Kidney (tissue), 14 donors: ENCODE data around the gene MLPH. TPM values are rescaled to one million over a fixed set of nuclear protein-coding genes. Genes with fewer than 3 reads are reported as not detected.

Experiments
- DNase-seq, 5 donors: peaks; one replicate each; pipeline ENCODE4 v3.0.0-alpha.2; 2013 to 2020
- FAIRE-seq: peaks from 2 replicates; lab custom pipeline; 2012; peaks lifted over from hg19 to GRCh38; lab: Jason Lieb, UNC
- H3K27ac ChIP-seq, 2 donors: one replicate each; pipeline ENCODE4 v1.7.0; 2013; ENCODE audit warnings: low read depth in 2 of 2, low read length in 2 of 2, inconsistent platforms in 1 of 2
- H3K27me3 ChIP-seq: one replicate; pipeline ENCODE4 v1.7.1; 2013; ENCODE audit warnings: low read length, inconsistent platforms; ENCODE audit not compliant: control insufficient read depth, insufficient read depth
- H3K36me3 ChIP-seq, 3 donors: one replicate each; pipeline versions ENCODE4 v1.7.0 to v1.7.1; 2013; ENCODE audit warnings: low read length in 3 of 3, control low read depth in 1 of 3, inconsistent platforms in 1 of 3; ENCODE audit not compliant: insufficient read depth in 3 of 3, control insufficient read depth in 2 of 3
- H3K4me1 ChIP-seq, 3 donors: one replicate each; pipeline versions ENCODE4 v1.7.0 to v1.7.1; 2013; ENCODE audit warnings: low read length in 3 of 3, inconsistent platforms in 1 of 3, low read depth in 1 of 3; ENCODE audit not compliant: control insufficient read depth in 2 of 3, insufficient read depth in 2 of 3
- H3K4me3 ChIP-seq, 3 donors: one replicate each; pipeline versions ENCODE4 v1.7.0 to v1.8.1; 2013; ENCODE audit warnings: low read length in 3 of 3, control low read depth in 1 of 3, inconsistent platforms in 1 of 3
- H3K9ac ChIP-seq, 3 donors: one replicate each; pipeline versions ENCODE4 v1.7.0 to v1.7.1; 2013; ENCODE audit warnings: low read length in 3 of 3, control low read depth in 1 of 3, inconsistent platforms in 1 of 3
- H3K9me3 ChIP-seq, 3 donors: one replicate each; pipeline versions ENCODE4 v1.7.0 to v1.7.1; 2013; ENCODE audit warnings: low read length in 3 of 3, control low read depth in 1 of 3, inconsistent platforms in 1 of 3; ENCODE audit not compliant: control insufficient read depth in 2 of 3, insufficient read depth in 1 of 3
- intact Hi-C: fragments of 100-400 bp; cut with DNase I; formaldehyde crosslinking; loops from one replicate; pipeline ENCODE4 v1.11.1; 2022
- polyA plus RNA-seq: library from polyadenylated mRNA; stranded (reverse); fragments of 350-450 nt; fragmentation: Illumina TruSeq; extraction: RNeasy Lipid Tissue Mini Kit (QIAGEN cat#74804); gene quantifications from one replicate; pipeline ENCODE4 v1.2.3, GENCODE V29; 2014; ENCODE audit warnings: low read depth, low replicate concordance; ENCODE audit not compliant: insufficient read depth
- total RNA-seq: library from RNA; stranded (reverse); fragmentation: NEBNext Ultra II Directional; extraction: Animal tissue kit (Norgen Biotek cat#: 25700); gene quantifications from one replicate; pipeline ENCODE4 v1.2.1, GENCODE V29; 2021
- TF ChIP-seq, protein P1 (sequence below): IDR thresholded peaks from 3 replicates; pipeline ENCODE4 v1.5.1; 2012; ENCODE audit warnings: mild to moderate bottlenecking, moderate library complexity, borderline replicate concordance; ENCODE audit not compliant: insufficient read depth; ENCODE audit errors: extremely low read depth
- donor health status: control.
- donor health status: control.
- donor health status: control.
- donor health status: control.
- donor health status: control.
- donor health status: DM: yes; HTN: yes; CAD: no.
- donor health status: Normal renal cell carcinoma (clear cell type).

Gene MLPH
- total and polyA plus RNA-seq, 2 donors from 2014 or later = 4.6 to 9.6 TPM

- H3K27me3 ChIP-seq = no peaks in the 10 kb centered on the region
- TF ChIP-seq, protein P1, sequence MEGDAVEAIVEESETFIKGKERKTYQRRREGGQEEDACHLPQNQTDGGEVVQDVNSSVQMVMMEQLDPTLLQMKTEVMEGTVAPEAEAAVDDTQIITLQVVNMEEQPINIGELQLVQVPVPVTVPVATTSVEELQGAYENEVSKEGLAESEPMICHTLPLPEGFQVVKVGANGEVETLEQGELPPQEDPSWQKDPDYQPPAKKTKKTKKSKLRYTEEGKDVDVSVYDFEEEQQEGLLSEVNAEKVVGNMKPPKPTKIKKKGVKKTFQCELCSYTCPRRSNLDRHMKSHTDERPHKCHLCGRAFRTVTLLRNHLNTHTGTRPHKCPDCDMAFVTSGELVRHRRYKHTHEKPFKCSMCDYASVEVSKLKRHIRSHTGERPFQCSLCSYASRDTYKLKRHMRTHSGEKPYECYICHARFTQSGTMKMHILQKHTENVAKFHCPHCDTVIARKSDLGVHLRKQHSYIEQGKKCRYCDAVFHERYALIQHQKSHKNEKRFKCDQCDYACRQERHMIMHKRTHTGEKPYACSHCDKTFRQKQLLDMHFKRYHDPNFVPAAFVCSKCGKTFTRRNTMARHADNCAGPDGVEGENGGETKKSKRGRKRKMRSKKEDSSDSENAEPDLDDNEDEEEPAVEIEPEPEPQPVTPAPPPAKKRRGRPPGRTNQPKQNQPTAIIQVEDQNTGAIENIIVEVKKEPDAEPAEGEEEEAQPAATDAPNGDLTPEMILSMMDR = no peak
- H3K27ac ChIP-seq = no peak overlapping the region
- H3K36me3 ChIP-seq = no peaks in the 10 kb centered on the region
- H3K4me1 ChIP-seq = no peaks in the 10 kb centered on the region
- no peaks in the 10 kb centered on the region for H3K9me3 ChIP-seq
- DNase-seq (no peak), FAIRE-seq (no peak)
- no peak overlapping the region for H3K9ac ChIP-seq
- intact Hi-C loops = no loop called here
- no peak overlapping the region for H3K4me3 ChIP-seq
Measured at GRCh38 chr2:237524631-237525030, 37.6 kb downstream of the MLPH start.

DNA sequence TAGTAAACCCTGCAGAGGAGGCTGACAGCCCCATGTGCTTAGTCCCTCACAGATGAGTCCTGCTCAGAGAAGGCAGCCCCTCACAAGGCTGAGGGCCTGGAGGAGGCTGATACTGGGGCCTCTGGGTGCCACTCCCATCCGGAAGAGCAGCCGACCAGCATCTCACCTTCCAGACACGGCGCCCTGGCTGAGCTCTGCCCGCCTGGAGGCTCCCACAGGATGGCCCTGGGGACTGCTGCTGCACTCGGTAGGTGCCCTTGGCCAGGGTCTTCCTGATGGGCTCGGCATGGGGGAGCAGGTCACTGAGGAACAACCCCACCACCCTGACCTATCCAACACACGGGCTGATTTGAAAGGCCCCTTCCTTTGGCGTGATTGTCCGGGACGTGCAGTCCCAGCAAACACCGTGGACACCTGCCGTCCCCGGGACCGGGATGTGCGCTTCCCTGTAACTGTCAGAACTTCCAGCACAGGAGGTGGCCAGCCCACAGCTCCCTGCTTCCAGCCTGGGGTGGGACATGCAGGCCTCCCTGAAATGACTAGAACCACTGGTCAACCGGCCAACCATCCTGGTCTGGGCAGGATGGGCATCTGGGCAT, 38.6 kb downstream of the MLPH start:
- DNase-seq (peak in 1 of 5 donors; percentile 63), FAIRE-seq (no peak)
- intact Hi-C loops = no loop called here
- TF ChIP-seq, protein P1 = no peak
- no peaks in the 10 kb centered on the region for H3K4me1 ChIP-seq
- H3K27ac ChIP-seq = no peak overlapping the region
- no peaks in the 10 kb centered on the region for H3K27me3 ChIP-seq
- no peaks in the 10 kb centered on the region for H3K9me3 ChIP-seq
- H3K36me3 ChIP-seq = no peaks in the 10 kb centered on the region
- no peak overlapping the region for H3K4me3 ChIP-seq
- H3K9ac ChIP-seq = no peak overlapping the region

GRCh38 chr2:237527233-237527632, 40.2 kb downstream of the MLPH start:
- Histone ChIP-seq H3K9me3 (no peaks in the 10 kb centered on the region), H3K4me1 (no peaks in the 10 kb centered on the region), H3K4me3 (no peak overlapping the region), H3K27me3 (no peaks in the 10 kb centered on the region), H3K27ac (no peak overlapping the region), H3K36me3 (no peaks in the 10 kb centered on the region), H3K9ac (no peak overlapping the region)
- FAIRE-seq (no peak), DNase-seq (peak in 2 of 5 donors; percentile 32 to 54)
- TF ChIP-seq, protein P1 = no peak
- intact Hi-C loops = no loop called here

DNA sequence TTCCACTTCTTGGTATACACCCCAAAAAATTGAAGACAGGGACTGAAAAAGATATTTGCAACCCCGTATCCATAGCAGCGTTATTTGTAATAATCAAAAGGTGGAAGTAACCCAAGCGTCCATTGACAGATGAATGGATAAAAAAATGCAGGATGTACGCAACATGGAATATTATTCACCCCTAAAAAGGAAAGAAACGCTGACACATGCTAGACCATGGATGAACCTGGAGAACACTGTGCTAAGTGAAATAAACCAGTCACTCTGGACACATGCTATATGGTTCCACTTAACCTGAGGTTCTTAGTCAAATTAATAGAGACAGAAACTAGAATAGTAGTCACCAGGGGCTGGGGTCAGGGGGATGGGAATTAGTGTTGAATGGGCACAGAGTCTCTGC, 40.7 kb downstream of the MLPH start:
- Histone ChIP-seq H3K9ac (no peak overlapping the region), H3K4me1 (no peaks in the 10 kb centered on the region), H3K36me3 (no peaks in the 10 kb centered on the region), H3K4me3 (no peak overlapping the region), H3K27ac (no peak overlapping the region), H3K9me3 (no peaks in the 10 kb centered on the region), H3K27me3 (no peaks in the 10 kb centered on the region)
- TF ChIP-seq, protein P1 = no peak
- FAIRE-seq (no peak), DNase-seq (no peak)
- intact Hi-C loops = no loop called here
